Neural crest cell (in vitro differentiated cells): ENCODE measurements around the gene UROC1. TPM values are rescaled to one million over a fixed set of nuclear protein-coding genes. Genes with fewer than 3 reads are reported as not detected.

ENCODE experiments used
- DNase-seq: peaks from one replicate; pipeline ENCODE4 v3.0.0; 2021; ENCODE audit warnings: low read depth, mixed read lengths, low spot score
- H3K27ac Mint-ChIP-seq: one replicate; pipeline ENCODE4 v1.8.0; 2021; ENCODE audit warnings: mild to moderate bottlenecking, mixed read lengths; ENCODE audit not compliant: unreplicated experiment
- H3K27me3 Mint-ChIP-seq: 2 replicates; pipeline ENCODE4 v1.8.0; 2021; ENCODE audit warnings: low read depth, mild to moderate bottlenecking, mixed read lengths
- H3K36me3 Mint-ChIP-seq: 2 replicates; pipeline ENCODE4 v1.8.0; 2021; ENCODE audit warnings: low read depth, mild to moderate bottlenecking, mixed read lengths
- H3K4me1 Mint-ChIP-seq: 2 replicates; pipeline ENCODE4 v1.8.0; 2021; ENCODE audit warnings: mixed read lengths
- H3K4me3 Mint-ChIP-seq: one replicate; pipeline ENCODE4 v1.8.0; 2021; ENCODE audit warnings: mild to moderate bottlenecking, mixed read lengths
- H3K9me3 Mint-ChIP-seq: 2 replicates; pipeline ENCODE4 v1.8.0; 2021; ENCODE audit warnings: mixed read lengths
- CTCF ChIP-seq: fragments of 200-600 bp; sonication (generic); conservative IDR thresholded peaks from 2 replicates; pipeline ENCODE4 v1.5.0; 2021; ENCODE audit warnings: antibody characterized with exemption, mild to moderate bottlenecking
- total RNA-seq: library from RNA; stranded (reverse); gene quantifications from 2 replicates; pipeline ENCODE4 v1.2.1, GENCODE V29; 2021

Gene UROC1
- total RNA-seq, 1 donor from 2014 or later, result not detected

- Mint-ChIP-seq H3K4me1 (no peaks in the 10 kb centered on the region), H3K36me3 (no peaks in the 10 kb centered on the region), H3K27ac (no peak overlapping the region), H3K4me3 (no peak overlapping the region), H3K27me3 (peaks cover 4% of the 10 kb centered on the region), H3K9me3 (no peaks in the 10 kb centered on the region)
- no peak for TF ChIP-seq CTCF
- DNase-seq, result no peak
Observed at GRCh38 chr3:126556637-126557414, 39.3 kb upstream of the UROC1 start.

- DNase-seq, result no peak
- Mint-ChIP-seq H3K27me3 (peaks cover 4% of the 10 kb centered on the region), H3K4me1 (no peaks in the 10 kb centered on the region), H3K9me3 (no peaks in the 10 kb centered on the region), H3K36me3 (no peaks in the 10 kb centered on the region), H3K4me3 (no peak overlapping the region), H3K27ac (no peak overlapping the region)
- TF ChIP-seq CTCF, result no peak
Observed at GRCh38 chr3:126555795-126556636, 38.4 kb upstream of the UROC1 start.

- Mint-ChIP-seq H3K27ac (no peak overlapping the region), H3K27me3 (peaks cover 1% of the 10 kb centered on the region), H3K36me3 (no peaks in the 10 kb centered on the region), H3K4me3 (no peak overlapping the region), H3K9me3 (no peaks in the 10 kb centered on the region), H3K4me1 (no peaks in the 10 kb centered on the region)
- no peak for DNase-seq
- TF ChIP-seq CTCF, result no peak
Observed at GRCh38 chr3:126554560-126555525, 37.3 kb upstream of the UROC1 start.

GRCh38 chr3:126553284-126554084, 35.9 kb upstream of the UROC1 start:
- H3K36me3 Mint-ChIP-seq, result no peaks in the 10 kb centered on the region
- no peak overlapping the region for H3K4me3 Mint-ChIP-seq
- peaks cover 5% of the 10 kb centered on the region for H3K4me1 Mint-ChIP-seq
- H3K27me3 Mint-ChIP-seq, result no peaks in the 10 kb centered on the region
- peak overlapping the region; percentile 89 for H3K27ac Mint-ChIP-seq
- no peaks in the 10 kb centered on the region for H3K9me3 Mint-ChIP-seq
- TF ChIP-seq CTCF, result no peak
- DNase-seq, result no peak
